GM19455 (cell line): ENCODE results near the gene PGP.

Experiments used
- ATAC-seq: cut with Tn5 transposase; IDR thresholded peaks from one replicate; pipeline ENCODE4 v1.9.1; 2021; ENCODE audit not compliant: unreplicated experiment

PGP gene

DNA sequence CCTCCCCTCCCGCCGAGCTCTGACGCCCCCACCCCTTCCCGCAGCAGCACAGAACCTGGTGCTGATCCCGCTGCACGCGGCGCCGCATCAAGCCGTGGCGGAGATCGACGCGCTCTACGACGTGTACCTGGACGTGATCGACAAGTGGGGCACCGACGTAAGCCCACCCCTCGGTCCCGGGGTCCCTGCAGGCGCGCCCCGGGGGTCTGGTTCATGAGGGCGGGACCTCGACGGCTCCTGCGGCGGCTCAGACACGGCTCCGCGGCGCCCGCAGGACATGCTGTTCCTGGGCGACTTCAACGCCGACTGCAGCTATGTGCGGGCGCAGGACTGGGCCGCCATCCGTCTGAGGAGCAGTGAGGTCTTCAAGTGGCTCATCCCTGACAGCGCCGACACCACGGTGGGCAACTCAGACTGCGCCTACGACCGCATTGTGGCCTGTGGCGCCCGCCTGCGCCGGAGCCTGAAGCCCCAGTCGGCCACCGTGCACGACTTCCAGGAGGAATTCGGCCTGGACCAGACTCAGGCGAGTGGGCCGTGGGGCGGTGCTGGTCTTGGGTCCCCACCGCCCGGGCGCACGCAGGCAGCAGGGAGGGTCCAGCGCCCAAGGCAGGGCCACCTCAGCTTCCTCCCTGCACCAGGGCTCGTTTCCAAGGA is 23.0 kb upstream of the PGP start:
- no peak for ATAC-seq

DNA sequence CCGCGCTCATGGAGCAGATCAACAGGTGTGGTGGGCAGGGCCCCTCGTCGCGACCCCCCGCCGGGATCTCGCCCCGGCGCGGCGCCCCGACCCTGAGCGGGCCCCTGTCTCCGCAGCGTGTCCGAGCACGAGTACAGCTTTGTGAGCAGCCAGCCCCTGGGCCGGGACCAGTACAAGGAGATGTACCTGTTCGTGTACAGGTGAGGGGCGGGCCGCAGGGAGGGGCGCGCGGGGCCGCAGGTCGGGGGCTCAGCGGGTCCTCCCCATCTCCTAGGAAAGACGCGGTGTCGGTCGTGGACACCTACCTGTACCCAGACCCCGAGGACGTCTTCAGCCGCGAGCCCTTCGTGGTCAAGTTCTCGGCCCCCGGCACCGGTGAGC is 22.5 kb upstream of the PGP start:
- no peak for ATAC-seq

DNA sequence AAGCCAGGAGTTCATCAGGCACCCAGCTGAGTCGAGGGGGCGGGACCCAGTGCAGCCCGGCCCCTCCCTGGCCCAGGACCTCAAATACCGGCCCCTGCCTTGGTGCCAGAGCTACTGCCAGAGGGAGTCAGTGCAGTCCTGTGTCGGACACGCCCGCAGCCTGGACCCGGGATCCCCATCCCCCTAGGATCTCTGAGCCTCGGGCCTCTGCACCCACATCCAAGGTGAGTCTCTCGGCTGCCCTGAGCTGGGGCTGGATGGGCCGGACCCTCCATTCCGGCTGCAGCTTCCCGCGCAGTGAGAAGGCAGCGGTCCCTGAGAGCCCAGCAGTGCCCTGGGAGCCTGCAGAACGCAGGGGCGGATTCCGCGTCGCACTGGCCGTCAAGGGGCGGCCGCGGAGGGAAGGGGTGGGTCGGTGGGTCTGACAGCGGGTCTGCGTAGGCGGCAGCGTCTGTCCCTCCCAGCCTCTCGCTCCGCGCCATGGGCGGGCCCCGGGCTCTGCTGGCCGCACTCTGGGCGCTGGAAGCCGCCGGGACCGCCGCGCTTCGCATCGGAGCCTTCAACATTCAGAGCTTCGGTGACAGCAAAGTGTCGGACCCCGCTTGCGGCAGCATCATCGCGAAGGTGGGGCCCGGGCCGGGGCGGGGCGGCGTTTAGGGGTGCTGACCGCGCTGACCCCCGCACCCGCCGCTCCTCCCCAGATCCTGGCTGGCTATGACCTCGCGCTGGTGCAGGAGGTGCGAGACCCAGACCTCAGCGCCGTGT is 21.9 kb upstream of the PGP start, which contains the start of gene DNASE1L2:
Gene DNASE1L2, plus strand, starts transcription at position 108 of the 765 bp plus-strand sequence. Its CDS starts 373 bp downstream, at position 481.
- ATAC-seq, result no peak

DNA sequence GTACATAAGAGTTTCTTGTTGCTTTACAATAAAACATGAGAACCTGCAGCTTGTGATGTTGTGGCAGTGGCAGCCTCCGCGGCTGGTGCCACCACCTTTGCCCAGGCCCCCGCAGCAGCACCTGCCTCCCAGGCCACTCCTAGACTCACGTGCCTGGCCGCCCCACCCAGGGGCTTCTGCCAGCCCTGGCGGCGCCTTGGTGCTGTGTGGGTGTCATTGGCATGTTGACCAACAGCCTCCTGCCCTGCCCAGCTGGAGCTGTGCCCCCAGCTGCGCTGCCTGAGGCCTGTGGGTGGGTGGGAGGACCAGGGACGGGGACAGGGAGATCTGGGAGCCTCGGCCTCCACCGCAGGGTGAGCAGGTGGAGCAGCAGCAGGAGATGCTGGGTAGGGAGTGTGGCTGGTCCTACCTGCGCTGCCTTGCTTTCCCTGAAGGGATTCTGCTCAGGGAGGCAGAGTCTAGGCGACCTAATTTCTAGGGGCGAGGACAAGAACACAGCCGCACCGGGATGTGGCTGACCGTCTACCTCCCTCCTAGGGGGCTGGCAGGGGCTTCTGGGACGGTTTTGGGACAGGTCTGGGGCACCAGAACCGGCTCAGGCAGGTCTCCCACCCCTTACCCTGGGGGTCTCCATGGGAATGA is 21.2 kb upstream of the PGP start:
- ATAC-seq, result no peak

DNA sequence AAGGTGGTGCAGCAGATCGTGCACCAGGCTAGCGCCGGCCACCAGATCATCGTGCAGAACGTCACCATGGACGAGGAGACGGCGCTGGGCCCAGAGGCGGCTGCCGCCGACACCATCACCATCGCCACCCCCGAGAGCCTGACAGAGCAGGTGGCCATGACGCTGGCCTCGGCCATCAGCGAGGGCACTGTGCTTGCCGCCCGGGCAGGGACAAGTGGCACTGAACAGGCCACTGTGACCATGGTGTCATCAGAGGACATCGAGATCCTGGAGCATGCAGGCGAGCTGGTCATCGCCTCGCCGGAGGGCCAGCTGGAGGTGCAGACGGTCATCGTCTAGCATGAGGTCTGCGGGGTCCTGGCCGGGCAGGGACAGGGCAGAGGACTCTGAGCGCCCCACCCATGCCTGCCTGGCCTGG is 20.6 kb upstream of the PGP start:
- no peak for ATAC-seq

GRCh38 chr16:2234813-2235170 is 20.2 kb upstream of the PGP start:
- ATAC-seq, result no peak

DNA sequence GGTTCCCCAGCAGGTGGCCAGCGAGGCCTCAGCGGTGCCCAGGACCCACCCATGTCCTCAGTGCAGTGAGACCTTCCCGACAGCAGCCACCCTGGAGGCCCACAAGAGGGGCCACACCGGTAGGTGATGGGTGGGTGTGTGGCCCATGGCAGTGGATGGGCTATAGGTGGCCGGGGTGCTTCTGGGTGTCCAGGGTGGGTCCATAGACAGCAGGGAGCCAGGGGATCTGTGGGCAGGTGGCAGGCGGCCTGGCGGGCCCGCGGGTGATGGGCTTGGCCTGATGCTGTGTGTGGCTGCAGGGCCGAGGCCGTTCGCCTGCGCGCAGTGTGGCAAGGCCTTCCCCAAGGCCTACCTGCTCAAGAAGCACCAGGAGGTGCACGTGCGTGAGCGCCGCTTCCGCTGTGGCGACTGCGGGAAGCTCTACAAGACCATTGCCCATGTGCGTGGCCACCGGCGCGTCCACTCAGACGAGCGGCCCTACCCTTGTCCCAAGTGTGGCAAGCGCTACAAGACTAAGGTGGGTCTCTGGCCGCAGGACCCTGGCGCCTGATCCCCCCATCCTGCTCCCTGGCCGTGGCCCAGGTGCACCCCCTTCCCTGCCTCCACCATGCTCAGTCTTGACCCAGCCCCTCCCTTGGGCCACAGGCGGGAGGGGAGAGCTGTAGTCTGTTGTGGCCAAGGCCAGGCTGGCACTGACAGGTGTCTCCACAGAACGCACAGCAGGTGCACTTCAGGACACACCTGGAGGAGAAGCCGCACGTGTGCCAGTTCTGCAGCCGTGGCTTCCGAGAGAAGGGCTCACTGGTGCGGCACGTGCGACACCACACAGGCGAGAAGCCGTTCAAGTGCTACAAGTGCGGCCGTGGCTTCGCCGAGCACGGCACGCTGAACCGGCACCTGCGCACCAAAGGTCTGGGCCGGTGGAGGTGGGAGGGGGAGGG is 19.5 kb upstream of the PGP start:
- no peak for ATAC-seq

GRCh38 chr16:2233046-2233775 is 18.6 kb upstream of the PGP start:
- no peak for ATAC-seq

GRCh38 chr16:2232094-2232990 is 17.7 kb upstream of the PGP start:
- ATAC-seq, result no peak

DNA sequence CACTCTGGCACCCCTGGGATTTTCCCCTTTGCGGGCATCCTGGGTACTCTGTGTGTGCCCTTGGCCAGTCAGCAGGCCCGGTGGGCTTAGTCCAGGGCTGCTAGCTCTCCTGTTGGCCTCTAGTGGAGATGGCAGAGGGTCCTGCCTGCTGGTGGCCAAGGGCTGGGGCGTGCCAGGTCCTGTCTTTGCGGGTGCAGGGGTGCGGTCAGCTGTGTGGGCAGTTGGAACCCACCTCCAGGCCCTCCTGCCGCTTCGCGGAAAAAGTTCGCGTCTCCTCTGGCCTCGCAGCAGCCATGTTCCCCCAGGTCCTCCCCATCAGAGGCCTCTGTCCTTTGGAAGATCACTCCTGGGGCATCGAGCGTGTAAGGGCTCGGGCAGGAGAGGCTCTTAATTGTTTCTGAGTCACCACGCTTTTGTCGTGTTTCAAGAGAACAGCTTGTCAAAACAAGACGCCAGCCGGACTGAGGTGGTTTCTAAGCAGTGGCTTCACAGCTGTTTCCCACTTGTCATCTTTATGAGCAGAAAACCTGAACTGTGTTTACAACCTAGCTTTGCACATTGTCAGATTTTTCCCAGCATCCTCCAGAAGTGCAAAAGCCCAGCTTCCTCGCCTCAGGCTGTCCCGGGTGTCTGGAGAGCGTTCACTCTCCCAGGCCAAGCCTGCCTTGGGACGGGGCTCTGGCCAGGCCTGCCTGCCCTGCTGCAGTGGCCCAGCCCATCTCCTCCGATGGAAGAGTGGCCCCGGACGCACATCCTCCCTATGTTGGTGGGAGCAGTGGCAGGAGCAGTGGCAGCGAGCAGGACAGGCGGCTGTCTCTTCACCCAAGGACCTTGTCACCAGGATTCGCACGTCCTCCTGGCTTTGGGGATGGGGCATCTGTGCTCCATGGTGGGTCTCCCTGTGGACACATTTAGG is 16.6 kb upstream of the PGP start:
- no peak for ATAC-seq

GRCh38 chr16:2230376-2230775 is 15.7 kb upstream of the PGP start:
- no peak for ATAC-seq

DNA sequence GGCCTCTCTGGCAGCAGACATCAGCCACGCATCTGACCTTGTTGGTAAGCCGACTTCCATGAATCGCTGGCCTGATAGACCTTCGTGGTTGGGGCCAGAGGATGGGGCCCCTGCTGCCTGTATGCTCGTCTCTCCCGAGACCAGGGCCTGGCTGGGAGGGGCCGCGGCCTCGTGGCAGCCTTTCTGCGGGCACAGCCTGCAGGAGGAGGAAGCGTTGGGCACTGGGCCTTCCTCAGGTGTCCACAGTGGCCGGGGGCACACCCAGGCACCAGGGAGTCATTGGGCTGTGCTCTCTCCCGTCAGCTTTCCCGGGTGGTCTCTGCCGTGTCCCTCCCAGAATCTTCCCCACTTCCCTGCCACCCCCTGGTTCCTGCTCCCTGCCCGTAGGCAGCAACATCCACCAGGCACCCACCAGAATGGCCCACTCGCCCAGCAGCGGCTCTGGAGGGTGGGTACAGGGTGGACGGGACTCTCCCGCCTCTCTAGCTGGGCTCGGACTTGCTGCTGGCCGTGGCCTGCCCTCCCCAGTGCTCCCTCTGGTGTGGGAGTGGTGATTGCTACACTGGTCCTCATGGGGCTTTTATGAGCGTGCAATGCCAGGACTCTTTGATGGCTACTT is 15.1 kb upstream of the PGP start:
- no peak for ATAC-seq

DNA sequence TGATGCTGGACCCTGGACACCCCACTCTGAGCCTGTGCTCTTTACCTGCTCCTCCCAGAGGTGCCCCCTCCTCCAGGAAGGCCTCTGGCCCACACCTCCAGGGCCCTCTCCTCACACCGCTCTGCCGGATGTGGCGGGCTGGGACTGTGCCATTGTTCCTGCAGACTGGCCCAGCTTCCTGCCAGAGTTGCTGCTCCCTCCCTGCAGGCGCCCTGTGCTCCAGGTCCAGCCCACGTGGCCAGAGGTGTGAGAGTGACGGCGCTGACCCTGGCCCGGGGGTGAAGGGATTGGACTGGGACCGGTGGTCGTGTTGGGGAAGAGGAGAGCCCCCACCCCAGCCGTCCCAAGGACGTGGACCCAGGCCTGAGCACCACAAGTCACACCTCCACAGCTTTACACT is 14.5 kb upstream of the PGP start:
- no peak for ATAC-seq

- ATAC-seq, result no peak
These were observed 13.7 kb upstream of the PGP start for GRCh38 chr16:2228161-2228824.

DNA sequence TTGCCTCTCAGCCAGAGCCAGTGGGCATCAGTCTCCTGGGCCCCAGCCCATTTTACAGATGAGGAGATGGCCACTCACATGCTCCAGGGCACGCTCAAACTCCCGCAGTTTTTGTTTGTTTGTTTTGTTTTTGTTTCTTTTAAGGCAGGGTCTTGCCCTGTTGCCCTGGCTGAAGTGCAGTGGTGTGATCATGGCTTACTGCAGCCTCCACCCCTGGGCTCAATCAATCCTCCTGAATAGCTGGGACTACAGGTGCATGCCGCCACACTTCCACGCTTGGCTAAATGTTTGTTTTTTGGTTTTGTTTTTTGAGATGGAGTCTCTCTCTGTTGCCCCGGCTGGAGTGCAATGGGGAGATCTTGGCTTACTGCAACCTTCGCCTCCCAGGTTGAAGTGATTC is 12.3 kb upstream of the PGP start:
- no peak for ATAC-seq

- no peak for ATAC-seq
These were observed 11.7 kb upstream of the PGP start for GRCh38 chr16:2226245-2226793.

GRCh38 chr16:2223942-2224486 is 9.4 kb upstream of the PGP start:
- ATAC-seq, result peak; percentile 27
